GM12873 (cell line): ENCODE results near the gene PACRG.

Experiments used
- TF ChIP-seq, protein P1 (sequence below): IDR thresholded peaks from 2 replicates; pipeline ENCODE4 v1.5.1; 2012; ENCODE audit warnings: low read depth, mild to moderate bottlenecking, moderate library complexity, low read length, control low read depth; ENCODE audit not compliant: insufficient read depth; ENCODE audit errors: missing control alignments

The PACRG gene

DNA sequence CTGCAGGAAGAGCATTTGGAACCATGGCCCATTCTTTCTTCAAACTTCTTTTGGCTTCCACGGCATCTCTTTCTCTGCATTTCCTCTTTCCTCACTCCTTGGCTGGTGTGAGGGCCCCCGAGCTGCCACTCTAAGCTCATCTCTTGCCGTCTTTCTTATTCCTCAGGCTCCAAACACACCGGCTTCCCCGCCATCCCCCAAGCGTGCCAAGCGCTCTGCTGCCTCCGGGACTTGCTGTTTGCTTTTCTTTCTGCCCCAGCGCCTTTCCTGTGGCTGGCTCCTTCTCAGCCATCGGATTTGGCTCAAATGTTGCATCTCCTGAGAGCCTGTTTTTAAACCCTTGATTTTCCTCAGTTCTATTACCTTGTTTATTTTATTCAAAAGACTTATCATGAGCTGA lies 172.7 kb downstream of the PACRG start:
- TF ChIP-seq, protein P1, sequence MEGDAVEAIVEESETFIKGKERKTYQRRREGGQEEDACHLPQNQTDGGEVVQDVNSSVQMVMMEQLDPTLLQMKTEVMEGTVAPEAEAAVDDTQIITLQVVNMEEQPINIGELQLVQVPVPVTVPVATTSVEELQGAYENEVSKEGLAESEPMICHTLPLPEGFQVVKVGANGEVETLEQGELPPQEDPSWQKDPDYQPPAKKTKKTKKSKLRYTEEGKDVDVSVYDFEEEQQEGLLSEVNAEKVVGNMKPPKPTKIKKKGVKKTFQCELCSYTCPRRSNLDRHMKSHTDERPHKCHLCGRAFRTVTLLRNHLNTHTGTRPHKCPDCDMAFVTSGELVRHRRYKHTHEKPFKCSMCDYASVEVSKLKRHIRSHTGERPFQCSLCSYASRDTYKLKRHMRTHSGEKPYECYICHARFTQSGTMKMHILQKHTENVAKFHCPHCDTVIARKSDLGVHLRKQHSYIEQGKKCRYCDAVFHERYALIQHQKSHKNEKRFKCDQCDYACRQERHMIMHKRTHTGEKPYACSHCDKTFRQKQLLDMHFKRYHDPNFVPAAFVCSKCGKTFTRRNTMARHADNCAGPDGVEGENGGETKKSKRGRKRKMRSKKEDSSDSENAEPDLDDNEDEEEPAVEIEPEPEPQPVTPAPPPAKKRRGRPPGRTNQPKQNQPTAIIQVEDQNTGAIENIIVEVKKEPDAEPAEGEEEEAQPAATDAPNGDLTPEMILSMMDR = no peak

DNA sequence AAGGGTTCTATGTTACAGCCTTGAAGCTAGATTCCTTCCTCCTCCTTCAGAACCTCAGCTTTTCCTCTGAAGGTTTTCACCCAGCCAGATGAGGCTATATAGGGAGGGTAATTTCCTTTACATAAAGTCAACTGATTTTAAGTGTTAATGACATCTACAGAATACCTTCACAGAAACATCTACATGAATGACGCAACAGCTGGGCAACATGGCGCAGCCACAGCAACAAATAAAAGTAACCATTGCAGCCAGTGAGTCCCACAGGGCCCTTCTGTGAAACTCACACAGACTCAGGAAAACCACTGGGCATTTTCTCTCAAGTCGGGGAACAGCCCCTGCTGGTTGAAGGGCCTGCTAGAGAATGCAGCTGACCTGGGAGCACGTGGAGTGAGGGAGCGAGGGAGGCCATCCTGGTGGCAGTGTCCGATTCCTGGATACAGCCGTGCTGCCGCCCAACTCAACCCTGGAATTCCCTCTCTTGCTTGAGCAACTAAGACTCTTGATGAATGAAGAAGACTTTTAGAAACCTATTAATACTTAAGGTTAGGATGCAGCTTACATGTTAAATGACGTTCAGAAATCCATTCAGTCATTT lies 176.4 kb downstream of the PACRG start:
- TF ChIP-seq, protein P1 = no peak

DNA sequence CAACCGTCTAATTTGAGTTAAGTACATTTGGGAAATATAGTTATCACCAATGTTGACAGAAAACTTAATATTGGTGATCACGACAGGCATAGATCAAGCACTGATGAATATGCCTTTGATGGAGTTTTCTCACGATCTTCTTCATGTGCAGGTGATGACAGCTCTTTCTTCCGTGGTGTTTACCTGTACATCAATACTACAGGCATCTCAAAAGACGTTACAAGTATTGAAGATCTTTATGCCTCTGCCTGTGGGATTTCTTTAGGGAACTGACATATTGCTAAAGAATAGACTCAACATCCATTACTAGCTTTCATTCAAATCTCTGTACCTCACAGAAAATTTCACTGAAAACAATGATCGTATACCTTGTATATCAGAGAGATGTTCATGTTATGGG lies 178.7 kb downstream of the PACRG start:
- TF ChIP-seq, protein P1 = no peak

DNA sequence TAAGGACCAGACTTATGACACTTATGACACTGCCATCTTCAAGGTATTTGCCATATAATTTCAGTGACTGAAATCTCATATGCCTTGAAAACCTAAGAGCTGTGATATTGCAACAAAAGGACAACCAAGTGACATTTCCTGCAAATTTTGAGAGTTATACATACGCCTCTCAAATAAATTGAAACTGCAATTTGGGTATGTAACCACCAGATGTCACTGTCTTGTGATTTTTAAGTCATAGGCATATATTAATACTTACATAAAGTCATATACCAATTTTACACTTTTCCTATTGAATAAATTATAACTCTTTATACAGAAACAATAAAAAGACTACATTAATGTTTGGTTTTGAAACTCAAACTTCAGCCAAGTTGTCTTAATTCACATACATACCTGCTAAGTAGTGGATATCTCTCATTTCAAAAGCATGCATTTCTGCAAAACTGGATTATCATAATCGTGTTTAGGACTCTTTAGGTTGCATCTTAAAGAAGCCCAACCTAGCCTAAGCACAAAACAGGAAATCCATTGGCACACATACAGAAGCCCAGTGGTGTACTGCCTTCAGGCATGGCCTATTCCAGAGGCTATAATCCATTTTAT lies 180.2 kb downstream of the PACRG start:
- TF ChIP-seq, protein P1 = peak; percentile 47

DNA sequence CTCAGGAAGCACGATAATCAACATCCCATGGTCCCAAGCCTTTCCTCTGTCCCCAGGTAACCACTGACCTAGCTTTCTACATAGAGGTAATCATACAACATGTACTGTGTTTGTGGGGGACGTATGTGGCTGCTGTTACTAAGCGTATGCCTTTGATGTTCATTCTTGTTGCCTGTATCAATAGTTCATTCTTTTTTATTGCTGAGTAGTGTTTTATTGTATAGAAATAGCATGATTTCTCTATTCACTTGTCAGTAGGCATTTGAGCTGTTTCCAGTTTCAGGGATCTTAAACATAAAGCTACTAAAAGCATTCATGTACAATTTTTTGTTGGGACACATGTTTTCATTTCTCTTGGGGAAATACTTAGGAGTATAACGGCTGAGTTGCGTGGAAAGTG lies 185.4 kb downstream of the PACRG start:
- TF ChIP-seq, protein P1 = no peak

DNA sequence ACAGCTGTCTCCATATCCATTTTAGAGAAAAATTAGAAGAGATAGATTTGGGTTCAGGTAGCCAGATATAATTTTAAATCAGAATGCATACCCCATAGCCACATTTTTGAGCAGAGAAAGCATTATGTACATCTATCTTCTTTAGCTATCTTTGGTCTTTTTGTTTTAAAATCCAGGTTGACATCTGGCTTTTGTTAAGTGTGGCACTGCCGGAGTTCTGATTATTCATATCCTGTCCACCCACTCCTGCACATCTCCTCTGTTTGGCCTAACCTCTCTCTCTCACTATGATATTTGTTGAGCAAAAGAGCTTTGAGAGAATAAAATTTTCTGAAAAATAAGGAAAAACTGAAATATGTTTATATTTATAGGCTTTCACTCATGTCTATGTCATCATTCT lies 189.7 kb downstream of the PACRG start:
- TF ChIP-seq, protein P1 = no peak

DNA sequence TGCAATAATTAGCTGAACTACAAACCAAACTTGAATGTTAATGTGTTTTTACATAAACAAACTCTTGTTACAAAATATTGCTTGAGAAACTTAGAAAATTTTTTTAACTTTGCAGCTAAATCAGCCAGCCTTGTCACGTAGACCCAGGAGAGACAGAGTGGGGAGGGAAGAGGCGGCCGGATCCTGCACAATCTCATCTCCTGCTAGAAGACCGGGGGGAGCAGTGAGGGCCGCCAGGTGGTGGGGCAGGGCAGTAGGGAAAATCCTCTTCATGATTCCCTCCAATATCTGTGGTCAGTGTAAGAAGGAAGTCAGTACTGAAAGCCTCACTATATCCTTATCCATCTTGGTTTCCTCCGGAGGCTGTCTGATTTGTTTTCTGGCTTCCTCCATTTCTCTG lies 193.3 kb downstream of the PACRG start:
- TF ChIP-seq, protein P1 = no peak
